ENCODE results near the gene CORO7. TPM values are rescaled to one million over a fixed set of nuclear protein-coding genes. Genes with fewer than 3 reads are reported as not detected.

Gene CORO7
- total RNA-seq, 4 donors from 2014 or later = 11.0 to 38.9 (median 17.8) TPM

- H3K27ac ChIP-seq = peak overlapping the region in 2 of 4 donors; percentile 55 to 65
- ATAC-seq = no peak
- H3K27me3 ChIP-seq = no peaks in the 10 kb centered on the region
- peaks cover 0 to 58% (median 13%) of the 10 kb centered on the region in 3 donors for H3K4me1 ChIP-seq
- TF ChIP-seq POLR2A (IDR thresholded peaks at IDR 0.05) (no peak), CTCF (IDR thresholded peaks at IDR 0.05) (no peak), POLR2AphosphoS5 (IDR thresholded peaks at IDR 0.05) (no peak), EP300 (IDR thresholded peaks at IDR 0.05) (no peak)
- H3K4me3 ChIP-seq = no peak overlapping the region
- H3K36me3 ChIP-seq = peaks cover 0 to 74% of the 10 kb centered on the region in 2 donors
- WGBS, 2 donors (ENCODE audit: low coverage in 1 of 2) = no CpG with 5 or more reads among the region's 22 CpGs
- no peaks in the 10 kb centered on the region for H3K9me3 ChIP-seq
Observed at GRCh38 chr16:4391631-4392381, 24.6 kb downstream of the CORO7 start.

- Histone ChIP-seq H3K27me3 (no peaks in the 10 kb centered on the region), H3K27ac (peak overlapping the region in 1 of 4 donors; percentile 57), H3K4me3 (no peak overlapping the region), H3K9me3 (no peaks in the 10 kb centered on the region), H3K4me1 (peaks cover 0 to 62% (median 19%) of the 10 kb centered on the region in 3 donors), H3K36me3 (peaks cover 0 to 75% of the 10 kb centered on the region in 2 donors)
- TF ChIP-seq POLR2AphosphoS5 (IDR thresholded peaks at IDR 0.05) (no peak), CTCF (IDR thresholded peaks at IDR 0.05) (no peak), EP300 (IDR thresholded peaks at IDR 0.05) (no peak), POLR2A (IDR thresholded peaks at IDR 0.05) (no peak)
- no peak for ATAC-seq
- 78 to 92% methylated on average over 4 to 6 of the region's 18 CpGs for WGBS, 2 donors (ENCODE audit: low coverage in 1 of 2)
Observed at GRCh38 chr16:4390266-4391260, 25.8 kb downstream of the CORO7 start.

GRCh38 chr16:4389051-4389955 lies 27.1 kb downstream of the CORO7 start:
- H3K36me3 ChIP-seq = peaks cover 0 to 75% of the 10 kb centered on the region in 2 donors
- peak overlapping the region in 3 of 4 donors; percentile 57 to 67 (median 64) for H3K27ac ChIP-seq
- peaks cover 0 to 73% (median 19%) of the 10 kb centered on the region in 3 donors for H3K4me1 ChIP-seq
- no peak for ATAC-seq
- 100% methylated on average over 1 of the region's 27 CpGs; no CpG with 5 or more reads in 1 of the 2 donors for WGBS, 2 donors (ENCODE audit: low coverage in 1 of 2)
- H3K4me3 ChIP-seq = no peak overlapping the region
- no peaks in the 10 kb centered on the region for H3K9me3 ChIP-seq
- TF ChIP-seq CTCF (IDR thresholded peaks at IDR 0.05) (no peak), EP300 (IDR thresholded peaks at IDR 0.05) (no peak), POLR2A (IDR thresholded peaks at IDR 0.05) (no peak), POLR2AphosphoS5 (IDR thresholded peaks at IDR 0.05) (no peak)
- no peaks in the 10 kb centered on the region for H3K27me3 ChIP-seq

GRCh38 chr16:4388271-4389021 lies 27.9 kb downstream of the CORO7 start:
- no peak for TF ChIP-seq POLR2A (IDR thresholded peaks at IDR 0.05)
- no peak for TF ChIP-seq CTCF (IDR thresholded peaks at IDR 0.05)
- no peak for TF ChIP-seq POLR2AphosphoS5 (IDR thresholded peaks at IDR 0.05)
- no peak for TF ChIP-seq EP300 (IDR thresholded peaks at IDR 0.05)
- peak overlapping the region in 3 of 4 donors; percentile 57 to 67 (median 64) for H3K27ac ChIP-seq
- peaks cover 0 to 75% of the 10 kb centered on the region in 2 donors for H3K36me3 ChIP-seq
- no peaks in the 10 kb centered on the region for H3K27me3 ChIP-seq
- WGBS, 2 donors (ENCODE audit: low coverage in 1 of 2) = 100% methylated on average over 1 of the region's 19 CpGs; no CpG with 5 or more reads in 1 of the 2 donors
- no peaks in the 10 kb centered on the region for H3K9me3 ChIP-seq
- no peak overlapping the region for H3K4me3 ChIP-seq
- H3K4me1 ChIP-seq = peaks cover 0 to 76% (median 23%) of the 10 kb centered on the region in 3 donors
- no peak for ATAC-seq

Measured in gastroesophageal sphincter (tissue), 4 donors.